ENCODE measurements around the gene MROH2A.
"Not testable (repeated sequence)": the region's sequence is repeated elsewhere in the genome, so short reads cannot be mapped to it uniquely, and the experiment has no call there.

Gene MROH2A

GRCh38 chr2:233778030-233778429 is at the start of gene MROH2A:
TSS of gene MROH2A (plus strand) at chr2:233778330. CDS start at chr2:233779359, 1,029 bp downstream.
- no peak for DNase-seq

- no peak for DNase-seq
Observed at GRCh38 chr2:233728723-233729301, 49.3 kb upstream of the MROH2A start, which contains the start of gene UGT1A3. TSS of gene UGT1A3 (plus strand) at chr2:233729042. CDS start at chr2:233729127, 85 bp downstream.

- DNase-seq, result not testable (repeated sequence)
Observed at GRCh38 chr2:233736868-233737653, 41.1 kb upstream of the MROH2A start.

- no peak for DNase-seq
Observed at GRCh38 chr2:233740870-233741269, 37.3 kb upstream of the MROH2A start.

GRCh38 chr2:233743464-233744259 is 34.5 kb upstream of the MROH2A start:
- no peak for DNase-seq

- DNase-seq, result no peak
Observed at GRCh38 chr2:233745073-233745755, 32.9 kb upstream of the MROH2A start.

GRCh38 chr2:233745838-233746237 is 32.3 kb upstream of the MROH2A start:
- not testable (repeated sequence) for DNase-seq

GRCh38 chr2:233746475-233747282 is 31.5 kb upstream of the MROH2A start:
- DNase-seq, result no peak

- DNase-seq, result no peak
Observed at GRCh38 chr2:233747283-233747544, 30.9 kb upstream of the MROH2A start.

GRCh38 chr2:233750689-233751088 is 27.4 kb upstream of the MROH2A start:
- not testable (repeated sequence) for DNase-seq

GRCh38 chr2:233751212-233752009 is 26.7 kb upstream of the MROH2A start:
- not testable (repeated sequence) for DNase-seq

- DNase-seq, result no peak
Observed at GRCh38 chr2:233754872-233755611, 23.1 kb upstream of the MROH2A start.

- DNase-seq, result no peak
Observed at GRCh38 chr2:233756429-233757081, 21.6 kb upstream of the MROH2A start.

GRCh38 chr2:233758141-233758540 is 20.0 kb upstream of the MROH2A start:
- DNase-seq, result no peak

GRCh38 chr2:233758849-233759248 is 19.3 kb upstream of the MROH2A start:
- DNase-seq, result no peak

- DNase-seq, result no peak
Observed at GRCh38 chr2:233760043-233760442, 18.1 kb upstream of the MROH2A start, which contains the start of gene UGT1A1. TSS of gene UGT1A1 (plus strand) at chr2:233760270. CDS start at chr2:233760288, 18 bp downstream.

GRCh38 chr2:233761040-233761769 is 16.9 kb upstream of the MROH2A start:
- DNase-seq, result no peak

GRCh38 chr2:233764264-233764663 is 13.9 kb upstream of the MROH2A start:
- DNase-seq, result no peak

GRCh38 chr2:233764761-233765160 is 13.4 kb upstream of the MROH2A start:
- no peak for DNase-seq

All from activated naive CD4-positive, alpha-beta T cell treated with anti-CD3 and anti-CD28 coated beads, Interleukin-2, amount 50 U/mL, for 16 hours (primary cell).